Thoracic aorta (tissue), 2 donors: ENCODE data around the gene OLFM1. TPM values are rescaled to one million over a fixed set of nuclear protein-coding genes. Genes with fewer than 3 reads are reported as not detected.

Experiments
- ATAC-seq: fragments of 150-250 bp; one replicate; pipeline ENCODE4 v1.8.0; 2017; ENCODE audit warnings: low read depth; ENCODE audit not compliant: insufficient number of reproducible peaks, low FRiP score
- DNase-seq: peaks from one replicate; pipeline ENCODE4 v3.0.0-alpha.2; 2020; ENCODE audit warnings: low spot score
- H3K27ac ChIP-seq, 2 donors: fragments of 200-600 bp; sonication (generic); 1 replicate in 1 of 2; 2 replicates in 1 of 2; pipeline ENCODE4 v1.5.1; 2016; ENCODE audit warnings: mild to moderate bottlenecking in 2 of 2, moderate library complexity in 2 of 2
- H3K27me3 ChIP-seq: fragments of 200-600 bp; sonication (generic); replicated peaks from 2 replicates; pipeline ENCODE4 v1.6.0; 2016; ENCODE audit warnings: mild to moderate bottlenecking; ENCODE audit not compliant: insufficient read depth
- H3K36me3 ChIP-seq: fragments of 200-600 bp; sonication (generic); one replicate; pipeline ENCODE4 v1.5.1; 2016
- H3K4me1 ChIP-seq, 2 donors: fragments of 200-600 bp; sonication (generic); 1 replicate in 1 of 2; 2 replicates in 1 of 2; pipeline versions ENCODE4 v1.5.1 to v1.6.0; 2016; ENCODE audit warnings: low read depth in 2 of 2, mild to moderate bottlenecking in 1 of 2; ENCODE audit not compliant: control insufficient read depth in 1 of 2
- H3K4me3 ChIP-seq: fragments of 200-600 bp; sonication (generic); 2 replicates; pipeline ENCODE4 v1.5.1; 2016; ENCODE audit warnings: mild to moderate bottlenecking
- H3K9me3 ChIP-seq: fragments of 200-600 bp; sonication (generic); 2 replicates; pipeline ENCODE4 v1.5.1; 2016
- total RNA-seq, 2 donors: library from RNA; depleted of rRNA; stranded (reverse); fragments of >200 nt; gene quantifications; one replicate each; pipeline versions ENCODE4 v1.1.0 to v1.2.3, GENCODE V29; 2016
- TF ChIP-seq, protein P1 (sequence below): fragments of 200-600 bp; sonication (generic); IDR thresholded peaks from one replicate; pipeline ENCODE4 v1.5.1; 2019; ENCODE audit warnings: antibody characterized with exemption

OLFM1 gene
- total RNA-seq, 2 donors from 2014 or later, result 14.5 to 24.5 TPM

DNA sequence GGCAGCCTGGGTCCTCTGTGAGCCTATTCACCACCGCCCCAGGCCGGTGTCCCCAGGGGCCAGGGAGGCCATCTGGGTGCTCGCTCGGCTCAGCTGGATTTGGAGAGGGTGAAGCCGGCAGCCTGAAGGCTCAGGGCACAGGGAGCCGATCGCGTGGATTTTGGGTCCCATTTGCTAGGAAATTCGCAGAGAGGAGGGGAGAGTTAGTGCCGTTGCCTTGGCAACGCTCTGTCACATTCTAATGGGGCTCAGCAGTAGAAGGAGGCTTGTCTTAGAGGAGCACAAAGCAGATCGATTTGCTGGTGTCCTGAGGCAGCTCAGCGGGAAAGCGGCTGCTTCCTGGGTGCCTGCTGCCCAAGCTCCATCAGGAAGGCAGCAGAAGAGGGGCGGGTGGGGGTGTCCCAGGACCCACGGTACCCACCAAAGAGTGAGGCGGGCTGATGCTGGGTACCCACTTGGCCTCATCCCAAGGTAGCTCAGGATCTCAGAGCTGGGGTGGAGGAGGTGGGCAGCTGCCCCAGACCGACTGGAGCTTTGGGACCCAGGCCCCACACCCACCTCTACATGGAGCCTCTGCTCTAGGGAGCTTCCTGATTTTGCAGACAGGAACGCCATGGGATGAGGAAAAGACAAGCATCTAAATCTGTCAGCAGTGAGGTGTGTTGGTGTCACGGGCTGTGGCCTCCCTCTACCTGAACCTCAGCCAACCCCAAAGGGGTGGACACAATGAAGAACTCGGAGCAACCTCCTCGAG lies 17.1 kb upstream of the OLFM1 start:
- Histone ChIP-seq H3K36me3 (no peaks in the 10 kb centered on the region), H3K4me1 (peaks cover 3 to 5% of the 10 kb centered on the region in 2 donors), H3K27me3 (no peaks in the 10 kb centered on the region), H3K4me3 (no peak overlapping the region), H3K27ac (no peak overlapping the region), H3K9me3 (no peaks in the 10 kb centered on the region)
- ATAC-seq, result no peak
- DNase-seq, result no peak
- TF ChIP-seq, protein P1, sequence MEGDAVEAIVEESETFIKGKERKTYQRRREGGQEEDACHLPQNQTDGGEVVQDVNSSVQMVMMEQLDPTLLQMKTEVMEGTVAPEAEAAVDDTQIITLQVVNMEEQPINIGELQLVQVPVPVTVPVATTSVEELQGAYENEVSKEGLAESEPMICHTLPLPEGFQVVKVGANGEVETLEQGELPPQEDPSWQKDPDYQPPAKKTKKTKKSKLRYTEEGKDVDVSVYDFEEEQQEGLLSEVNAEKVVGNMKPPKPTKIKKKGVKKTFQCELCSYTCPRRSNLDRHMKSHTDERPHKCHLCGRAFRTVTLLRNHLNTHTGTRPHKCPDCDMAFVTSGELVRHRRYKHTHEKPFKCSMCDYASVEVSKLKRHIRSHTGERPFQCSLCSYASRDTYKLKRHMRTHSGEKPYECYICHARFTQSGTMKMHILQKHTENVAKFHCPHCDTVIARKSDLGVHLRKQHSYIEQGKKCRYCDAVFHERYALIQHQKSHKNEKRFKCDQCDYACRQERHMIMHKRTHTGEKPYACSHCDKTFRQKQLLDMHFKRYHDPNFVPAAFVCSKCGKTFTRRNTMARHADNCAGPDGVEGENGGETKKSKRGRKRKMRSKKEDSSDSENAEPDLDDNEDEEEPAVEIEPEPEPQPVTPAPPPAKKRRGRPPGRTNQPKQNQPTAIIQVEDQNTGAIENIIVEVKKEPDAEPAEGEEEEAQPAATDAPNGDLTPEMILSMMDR, result no peak

DNA sequence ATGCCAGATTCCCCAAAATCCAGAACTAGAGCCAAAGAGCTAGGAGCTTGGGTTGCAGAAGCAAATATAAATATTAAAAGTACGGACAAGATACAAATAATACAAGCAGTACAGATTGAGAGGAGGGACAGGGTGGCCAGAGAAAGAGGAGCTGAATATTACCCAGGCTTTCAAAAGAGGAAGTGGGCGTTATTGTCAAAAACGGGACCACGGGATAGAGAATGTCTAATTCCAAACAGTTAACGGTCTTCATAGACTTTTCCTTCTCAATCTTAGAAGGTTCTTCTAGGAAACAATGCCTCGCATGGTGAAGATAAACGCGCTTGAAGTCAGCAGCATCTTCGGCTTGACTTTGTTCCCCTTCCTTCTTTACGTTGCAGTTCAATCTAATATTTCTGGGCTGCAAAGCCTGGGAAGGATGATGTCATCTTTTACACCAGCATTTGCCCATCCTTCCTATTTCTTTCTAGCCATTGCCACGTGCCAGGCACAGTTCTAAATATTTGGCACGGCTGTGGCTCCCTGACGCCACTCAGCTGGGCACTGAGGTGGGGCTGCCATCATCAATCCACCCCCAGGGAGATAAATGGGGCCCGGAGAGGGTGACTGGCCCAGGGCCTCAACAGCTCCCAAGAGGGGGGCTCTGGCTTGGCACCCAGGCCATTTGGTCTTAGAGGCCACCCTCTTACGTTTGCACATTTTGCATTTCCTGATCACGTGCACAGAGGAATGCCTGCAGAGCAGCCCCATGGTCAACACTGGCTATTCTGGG lies 16.3 kb upstream of the OLFM1 start:
- Histone ChIP-seq H3K4me3 (no peak overlapping the region), H3K9me3 (no peaks in the 10 kb centered on the region), H3K27ac (no peak overlapping the region), H3K4me1 (peaks cover 3 to 13% of the 10 kb centered on the region in 2 donors), H3K27me3 (no peaks in the 10 kb centered on the region), H3K36me3 (no peaks in the 10 kb centered on the region)
- TF ChIP-seq, protein P1, result no peak
- DNase-seq (no peak), ATAC-seq (no peak)

DNA sequence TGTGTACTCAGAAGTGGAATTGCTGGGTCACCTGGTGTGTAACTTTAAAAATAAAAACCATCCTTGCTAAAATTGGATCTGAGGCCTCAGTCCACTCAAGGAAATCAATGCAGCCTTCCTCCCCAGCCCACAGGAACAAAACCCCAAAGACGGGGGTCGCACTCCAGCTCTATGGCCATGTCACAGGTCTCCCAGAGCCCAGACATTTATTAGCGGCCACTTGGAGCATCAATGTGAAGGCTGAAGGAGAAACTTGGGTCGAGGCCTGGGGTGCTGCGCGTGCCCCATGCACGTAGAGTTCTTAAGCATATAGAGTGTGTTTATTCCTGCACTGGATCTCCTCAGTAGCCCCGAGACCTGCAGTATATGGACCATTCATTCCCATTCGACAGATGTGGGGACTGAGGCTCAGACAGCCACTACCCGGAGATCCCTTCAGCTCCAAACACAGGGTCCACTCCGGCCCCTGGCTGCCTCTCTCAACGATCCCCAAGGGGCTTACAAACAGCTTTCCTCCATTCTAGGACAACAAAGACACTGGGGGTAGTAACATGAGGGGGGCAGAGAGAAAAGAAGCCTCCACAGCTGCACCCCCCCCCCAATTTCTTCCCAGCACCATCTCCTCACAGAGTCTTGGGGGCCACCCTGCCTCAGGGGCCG lies 14.3 kb upstream of the OLFM1 start:
- no peak for ATAC-seq
- DNase-seq, result no peak

DNA sequence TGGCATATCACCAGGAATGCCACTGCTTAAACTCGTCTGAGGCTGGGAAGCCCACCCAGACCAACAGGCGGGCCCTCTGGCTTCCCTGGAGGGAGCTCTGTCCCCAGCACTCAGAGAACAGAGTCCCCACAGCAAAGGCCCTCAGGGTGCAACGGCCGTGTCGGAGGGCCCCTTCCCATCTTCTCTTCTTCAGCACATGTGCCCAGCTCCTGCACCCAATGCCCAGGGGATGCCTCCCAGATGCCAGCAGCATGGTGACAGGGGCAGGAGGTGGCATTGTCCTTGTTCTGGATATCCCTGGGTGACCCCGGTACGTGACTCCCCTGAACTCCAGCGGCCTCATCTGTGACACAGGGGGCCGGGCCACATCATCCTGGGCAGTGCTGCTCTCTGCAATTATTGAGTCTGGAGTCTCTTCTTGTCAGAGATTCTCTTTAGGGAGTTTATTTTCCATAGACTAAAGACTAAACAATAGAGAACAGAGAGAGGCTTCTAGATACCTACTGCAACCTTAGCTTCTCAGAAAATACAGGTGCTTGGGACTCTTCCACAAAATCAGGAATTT lies 13.6 kb upstream of the OLFM1 start:
- TF ChIP-seq, protein P1, result no peak
- DNase-seq, result no peak
- H3K27me3 ChIP-seq, result no peaks in the 10 kb centered on the region
- no peak for ATAC-seq
- H3K9me3 ChIP-seq, result no peaks in the 10 kb centered on the region
- H3K4me3 ChIP-seq, result no peak overlapping the region
- H3K36me3 ChIP-seq, result no peaks in the 10 kb centered on the region
- H3K4me1 ChIP-seq, result peaks cover 3 to 19% of the 10 kb centered on the region in 2 donors
- no peak overlapping the region for H3K27ac ChIP-seq

More for the DNA sequence above, 14.3 kb upstream of the OLFM1 start:
- Histone ChIP-seq H3K4me1 (peaks cover 3 to 19% of the 10 kb centered on the region in 2 donors), H3K9me3 (no peaks in the 10 kb centered on the region), H3K4me3 (no peak overlapping the region), H3K27ac (no peak overlapping the region), H3K27me3 (no peaks in the 10 kb centered on the region), H3K36me3 (no peaks in the 10 kb centered on the region)
- TF ChIP-seq, protein P1, result no peak
